Chondrocyte (in vitro differentiated cells): ENCODE measurements around the gene KL. TPM values are rescaled to one million over a fixed set of nuclear protein-coding genes. Genes with fewer than 3 reads are reported as not detected.

ENCODE experiments used
- DNase-seq: peaks from one replicate; pipeline ENCODE4 v3.0.0; 2021; ENCODE audit warnings: mixed read lengths, low spot score
- H3K27ac Mint-ChIP-seq: one replicate; pipeline ENCODE4 v1.8.0; 2021; ENCODE audit warnings: mild to moderate bottlenecking, moderate library complexity, mixed read lengths; ENCODE audit not compliant: unreplicated experiment
- H3K27me3 Mint-ChIP-seq: 2 replicates; pipeline ENCODE4 v1.8.0; 2021; ENCODE audit warnings: low read depth, mixed read lengths
- H3K36me3 Mint-ChIP-seq: 2 replicates; pipeline ENCODE4 v1.8.0; 2021; ENCODE audit warnings: low read depth, mixed read lengths
- H3K4me1 Mint-ChIP-seq: 2 replicates; pipeline ENCODE4 v1.8.0; 2021; ENCODE audit warnings: low read depth, mild to moderate bottlenecking, mixed read lengths
- H3K4me3 Mint-ChIP-seq: one replicate; pipeline ENCODE4 v1.8.0; 2021; ENCODE audit warnings: mild to moderate bottlenecking, moderate library complexity, mixed read lengths; ENCODE audit not compliant: unreplicated experiment
- H3K9me3 Mint-ChIP-seq: 2 replicates; pipeline ENCODE4 v1.8.0; 2021; ENCODE audit warnings: low read depth, mixed read lengths
- total RNA-seq: library from RNA; stranded (reverse); gene quantifications from 3 replicates; pipeline ENCODE4 v1.2.1, GENCODE V29; 2021
- TF ChIP-seq, protein P1 (sequence below): fragments of 200-600 bp; sonication (generic); IDR thresholded peaks from 2 replicates; pipeline ENCODE4 v1.5.0; 2021; ENCODE audit warnings: antibody characterized with exemption, mild to moderate bottlenecking, moderate library complexity

KL gene
- total RNA-seq, 1 donor from 2014 or later: 0.05 TPM

DNA sequence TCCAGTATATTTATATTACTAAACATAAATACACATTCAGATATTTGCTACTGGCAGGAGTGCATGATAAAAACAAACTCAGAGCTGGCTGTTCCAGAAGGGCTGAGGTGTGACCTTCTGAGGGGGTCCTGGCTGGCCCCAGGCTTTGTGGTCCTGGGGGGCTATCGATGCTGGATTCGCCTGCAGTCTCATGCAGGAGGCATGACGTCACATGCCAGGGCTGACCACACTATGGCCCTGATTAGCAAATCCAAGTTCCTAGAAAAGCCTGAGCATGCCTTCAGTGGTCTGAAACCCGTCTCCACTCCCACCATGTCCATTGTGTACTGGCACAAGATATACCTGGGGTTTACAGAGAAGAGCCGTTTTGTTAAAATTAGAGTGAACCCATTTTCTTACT is 97.9 kb downstream of the KL start:
- H3K27me3 Mint-ChIP-seq: no peaks in the 10 kb centered on the region
- no peak for DNase-seq
- H3K27ac Mint-ChIP-seq: no peak overlapping the region
- H3K36me3 Mint-ChIP-seq: peaks cover 43% of the 10 kb centered on the region
- no peaks in the 10 kb centered on the region for H3K9me3 Mint-ChIP-seq
- H3K4me3 Mint-ChIP-seq: no peak overlapping the region
- TF ChIP-seq, protein P1, sequence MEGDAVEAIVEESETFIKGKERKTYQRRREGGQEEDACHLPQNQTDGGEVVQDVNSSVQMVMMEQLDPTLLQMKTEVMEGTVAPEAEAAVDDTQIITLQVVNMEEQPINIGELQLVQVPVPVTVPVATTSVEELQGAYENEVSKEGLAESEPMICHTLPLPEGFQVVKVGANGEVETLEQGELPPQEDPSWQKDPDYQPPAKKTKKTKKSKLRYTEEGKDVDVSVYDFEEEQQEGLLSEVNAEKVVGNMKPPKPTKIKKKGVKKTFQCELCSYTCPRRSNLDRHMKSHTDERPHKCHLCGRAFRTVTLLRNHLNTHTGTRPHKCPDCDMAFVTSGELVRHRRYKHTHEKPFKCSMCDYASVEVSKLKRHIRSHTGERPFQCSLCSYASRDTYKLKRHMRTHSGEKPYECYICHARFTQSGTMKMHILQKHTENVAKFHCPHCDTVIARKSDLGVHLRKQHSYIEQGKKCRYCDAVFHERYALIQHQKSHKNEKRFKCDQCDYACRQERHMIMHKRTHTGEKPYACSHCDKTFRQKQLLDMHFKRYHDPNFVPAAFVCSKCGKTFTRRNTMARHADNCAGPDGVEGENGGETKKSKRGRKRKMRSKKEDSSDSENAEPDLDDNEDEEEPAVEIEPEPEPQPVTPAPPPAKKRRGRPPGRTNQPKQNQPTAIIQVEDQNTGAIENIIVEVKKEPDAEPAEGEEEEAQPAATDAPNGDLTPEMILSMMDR: no peak
- peaks cover 56% of the 10 kb centered on the region for H3K4me1 Mint-ChIP-seq

DNA sequence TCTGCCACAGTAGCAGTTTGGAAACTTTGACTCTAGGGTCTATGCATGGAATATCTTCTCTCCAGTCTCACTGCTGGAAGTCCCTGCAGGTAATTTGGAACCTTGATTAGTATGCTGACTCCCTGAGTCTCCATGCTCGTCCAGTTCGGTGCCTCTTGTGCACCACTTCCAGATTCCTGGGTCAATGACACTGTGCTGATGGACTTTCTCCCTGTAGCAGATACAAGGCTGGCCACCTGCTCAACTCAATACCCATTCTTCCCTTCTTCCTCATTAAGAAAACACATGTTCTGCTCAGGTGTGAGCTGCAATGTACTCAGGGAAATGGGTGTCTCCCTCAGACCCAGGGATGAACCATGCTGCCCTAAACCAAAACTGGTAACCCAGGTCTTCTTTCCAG is 99.1 kb downstream of the KL start:
- Mint-ChIP-seq H3K4me1 (peaks cover 58% of the 10 kb centered on the region), H3K27me3 (no peaks in the 10 kb centered on the region), H3K4me3 (no peak overlapping the region), H3K36me3 (peaks cover 37% of the 10 kb centered on the region), H3K27ac (no peak overlapping the region), H3K9me3 (no peaks in the 10 kb centered on the region)
- TF ChIP-seq, protein P1: no peak
- no peak for DNase-seq
